ENCODE measurements around the gene POLR1H.

POLR1H gene

GRCh38 chr6:30073489-30074235 lies 12.6 kb downstream of the POLR1H start:
- no peak overlapping the region for H2BK120ac ChIP-seq (ENCODE audit: low read depth, low read length)
- no peak overlapping the region for H3K4me3 ChIP-seq (ENCODE audit: low read length in 2 of 2)
- H3K4me1 ChIP-seq (ENCODE audit: control insufficient read depth in 2 of 2, insufficient read depth in 1 of 2, low read depth in 1 of 2, low read length in 2 of 2): peaks cover 9 to 15% of the 10 kb centered on the region in 2 donors
- no peak overlapping the region for H2BK15ac ChIP-seq (ENCODE audit: low read length)
- peak overlapping the region; percentile 92 for H3K4me2 ChIP-seq (ENCODE audit: insufficient read depth, low read length, poor library complexity, severe bottlenecking)
- no peak for DNase-seq (ENCODE audit: low spot score)
- no peak overlapping the region for H3K14ac ChIP-seq (ENCODE audit: low read length)
- H2BK12ac ChIP-seq (ENCODE audit: low read length): no peak overlapping the region
- H3K9me3 ChIP-seq (replicated peaks in 1 of 2; ENCODE audit: control insufficient read depth in 2 of 2, insufficient read depth in 1 of 2, low read depth in 1 of 2, low read length in 2 of 2): peaks cover 0 to 3% of the 10 kb centered on the region in 2 donors
- peaks cover 17 to 80% (median 66%) of the 10 kb centered on the region in 3 experiments for H3K27me3 ChIP-seq (ENCODE audit: control insufficient read depth in 3 of 3, insufficient read depth in 3 of 3, low read depth in 1 of 3, low read length in 3 of 3)
- no peaks in the 10 kb centered on the region for H3K79me1 ChIP-seq (ENCODE audit: low read depth, low read length)
- H3K18ac ChIP-seq (ENCODE audit: low read length): peak overlapping the region; percentile 24
- no peak overlapping the region for H3K9ac ChIP-seq (ENCODE audit: low read depth, low read length, poor library complexity)
- no CpG with 5 or more reads among the region's 7 CpGs for WGBS, 2 donors (ENCODE audit: extremely low coverage in 2 of 2, insufficient read length in 2 of 2, insufficient replicate concordance in 1 of 2)
- no peak overlapping the region for H2BK5ac ChIP-seq (ENCODE audit: low read length)
- no peak overlapping the region for H4K8ac ChIP-seq (ENCODE audit: low read depth, low read length)
- H3K27ac ChIP-seq (replicated peaks; ENCODE audit: low read length): no peak overlapping the region
- H3K23ac ChIP-seq (ENCODE audit: low read depth, low read length, poor library complexity): no peak overlapping the region
- H2AK5ac ChIP-seq (ENCODE audit: low read depth, low read length): no peak overlapping the region
- H3K4ac ChIP-seq (ENCODE audit: low read length): no peak overlapping the region
- H4K91ac ChIP-seq (ENCODE audit: low read depth, low read length, poor library complexity): no peak overlapping the region
- H3K36me3 ChIP-seq (replicated peaks in 1 of 2; ENCODE audit: control insufficient read depth in 2 of 2, insufficient read depth in 2 of 2, low read length in 2 of 2): peaks cover 2 to 15% of the 10 kb centered on the region in 2 donors
- peak overlapping the region; percentile 96 for H2AFZ ChIP-seq (ENCODE audit: low read length)

DNA sequence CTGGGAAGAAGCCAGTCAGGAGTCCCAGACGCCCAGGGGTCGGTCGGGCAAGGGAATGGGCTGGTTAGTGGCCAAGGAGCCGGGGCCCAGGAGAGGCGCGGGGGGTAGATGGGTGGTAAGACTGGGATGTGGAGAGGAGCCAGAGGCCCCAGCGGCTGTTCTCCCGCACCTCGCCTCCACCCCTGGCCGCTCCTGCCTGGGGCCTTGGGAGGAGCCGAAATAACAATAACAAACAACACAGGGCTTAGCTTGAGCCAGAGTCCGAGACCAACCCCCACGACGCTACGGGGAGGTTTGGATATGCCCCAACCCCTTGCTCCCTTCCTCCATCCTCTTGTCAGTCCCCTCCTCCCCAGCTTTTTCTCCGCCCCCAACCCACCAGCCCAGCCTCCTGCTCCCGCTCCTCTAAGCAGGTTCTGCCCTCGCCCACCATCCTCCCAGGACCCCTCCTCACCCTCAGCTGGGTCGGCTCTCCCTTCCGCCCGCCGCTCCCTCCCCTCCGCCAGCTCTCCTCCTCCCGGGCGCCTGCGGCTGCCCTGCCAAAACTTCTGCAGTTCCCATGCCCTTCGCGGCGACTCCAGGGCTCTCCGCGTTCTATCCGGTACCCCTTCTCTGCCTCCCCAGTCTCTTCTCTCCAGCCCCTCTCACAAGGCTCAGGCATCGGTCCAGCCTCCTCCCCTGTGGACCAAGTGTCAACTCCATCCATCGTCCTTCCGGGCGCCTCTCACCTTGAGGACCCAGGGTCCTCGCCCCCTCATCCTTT lies 13.4 kb downstream of the POLR1H start:
- H3K79me1 ChIP-seq (ENCODE audit: low read depth, low read length): no peaks in the 10 kb centered on the region
- H3K18ac ChIP-seq (ENCODE audit: low read length): peak overlapping the region; percentile 61
- no peak overlapping the region for H2BK5ac ChIP-seq (ENCODE audit: low read length)
- H2BK12ac ChIP-seq (ENCODE audit: low read length): no peak overlapping the region
- H4K8ac ChIP-seq (ENCODE audit: low read depth, low read length): no peak overlapping the region
- no peak overlapping the region for H4K91ac ChIP-seq (ENCODE audit: low read depth, low read length, poor library complexity)
- H3K23ac ChIP-seq (ENCODE audit: low read depth, low read length, poor library complexity): no peak overlapping the region
- H2BK120ac ChIP-seq (ENCODE audit: low read depth, low read length): no peak overlapping the region
- no peak for DNase-seq (ENCODE audit: low spot score)
- no peak overlapping the region for H3K4ac ChIP-seq (ENCODE audit: low read length)
- H3K4me1 ChIP-seq (ENCODE audit: control insufficient read depth in 2 of 2, insufficient read depth in 1 of 2, low read depth in 1 of 2, low read length in 2 of 2): peaks cover 9 to 15% of the 10 kb centered on the region in 2 donors
- peaks cover 2 to 8% of the 10 kb centered on the region in 2 donors for H3K36me3 ChIP-seq (replicated peaks in 1 of 2; ENCODE audit: control insufficient read depth in 2 of 2, insufficient read depth in 2 of 2, low read length in 2 of 2)
- peak overlapping the region; percentile 14 for H3K14ac ChIP-seq (ENCODE audit: low read length)
- no CpG with 5 or more reads among the region's 37 CpGs for WGBS, 2 donors (ENCODE audit: extremely low coverage in 2 of 2, insufficient read length in 2 of 2, insufficient replicate concordance in 1 of 2)
- H3K4me2 ChIP-seq (ENCODE audit: insufficient read depth, low read length, poor library complexity, severe bottlenecking): peak overlapping the region; percentile 92
- peaks cover 0 to 3% of the 10 kb centered on the region in 2 donors for H3K9me3 ChIP-seq (replicated peaks in 1 of 2; ENCODE audit: control insufficient read depth in 2 of 2, insufficient read depth in 1 of 2, low read depth in 1 of 2, low read length in 2 of 2)
- no peak overlapping the region for H2BK15ac ChIP-seq (ENCODE audit: low read length)
- H3K9ac ChIP-seq (ENCODE audit: low read depth, low read length, poor library complexity): peak overlapping the region; percentile 86
- H2AFZ ChIP-seq (ENCODE audit: low read length): peak overlapping the region; percentile 96
- peak overlapping the region; percentile 12 for H2AK5ac ChIP-seq (ENCODE audit: low read depth, low read length)
- H3K27me3 ChIP-seq (ENCODE audit: control insufficient read depth in 3 of 3, insufficient read depth in 3 of 3, low read depth in 1 of 3, low read length in 3 of 3): peaks cover 17 to 80% (median 72%) of the 10 kb centered on the region in 3 experiments
- H3K4me3 ChIP-seq (ENCODE audit: low read length in 2 of 2): peak overlapping the region; percentile 34 to 76
- H3K27ac ChIP-seq (replicated peaks; ENCODE audit: low read length): no peak overlapping the region

DNA sequence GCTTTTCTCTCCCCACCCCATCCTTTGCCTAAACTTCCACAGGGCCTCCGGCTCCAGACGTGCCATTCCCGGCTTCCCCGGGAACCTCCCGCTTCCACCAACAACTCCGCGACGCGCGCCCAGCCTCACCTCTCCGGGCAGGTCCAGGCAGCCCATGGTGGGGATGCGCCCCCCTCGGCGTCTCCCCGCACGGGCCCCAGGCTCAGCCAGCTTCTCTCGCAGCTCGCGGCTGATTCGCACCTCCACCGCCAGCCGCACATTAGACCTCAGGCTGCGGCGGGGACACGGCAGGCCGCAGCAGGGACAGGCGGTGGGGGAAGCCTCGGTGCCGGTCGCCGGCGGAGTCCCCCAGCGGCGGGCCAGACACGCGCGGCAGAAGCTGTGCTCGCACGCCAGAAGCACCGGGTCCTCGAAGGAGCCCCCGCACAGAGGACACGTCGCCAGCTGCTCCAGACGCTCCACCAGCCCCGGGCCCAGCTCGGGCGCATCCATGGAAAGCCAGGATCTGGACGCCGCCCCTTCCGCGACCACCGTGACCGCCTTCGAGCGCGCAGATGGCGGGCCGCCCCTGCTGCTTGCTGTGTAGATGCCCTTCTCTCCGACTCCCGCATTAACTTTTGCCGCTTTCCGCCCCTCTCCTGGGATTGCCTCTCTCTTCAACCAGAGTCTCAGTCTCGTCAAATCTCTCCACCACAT lies 14.2 kb downstream of the POLR1H start, which contains the start of gene RNF39:
Gene RNF39 (minus strand): TSS at position 676 of the 696 bp plus-strand sequence. CDS start 184 bp downstream, at position 492.
- peak within 1 kb of the TSS; percentile 86 for H3K9ac ChIP-seq (ENCODE audit: low read depth, low read length, poor library complexity)
- H3K79me1 ChIP-seq (ENCODE audit: low read depth, low read length): no peaks in the 10 kb centered on the region
- no CpG with 5 or more reads among the region's 64 CpGs for WGBS, 2 donors (ENCODE audit: extremely low coverage in 2 of 2, insufficient read length in 2 of 2, insufficient replicate concordance in 1 of 2)
- no peak within 1 kb of the TSS for H3K23ac ChIP-seq (ENCODE audit: low read depth, low read length, poor library complexity)
- peak within 1 kb of the TSS; percentile 92 for H3K4me2 ChIP-seq (ENCODE audit: insufficient read depth, low read length, poor library complexity, severe bottlenecking)
- no peak within 1 kb of the TSS for H3K14ac ChIP-seq (ENCODE audit: low read length)
- peak within 1 kb of the TSS; percentile 34 to 76 for H3K4me3 ChIP-seq (ENCODE audit: low read length in 2 of 2)
- no peak within 1 kb of the TSS for H2BK120ac ChIP-seq (ENCODE audit: low read depth, low read length)
- peak within 1 kb of the TSS; percentile 84 for H4K8ac ChIP-seq (ENCODE audit: low read depth, low read length)
- DNase-seq (ENCODE audit: low spot score): no peak
- H2BK5ac ChIP-seq (ENCODE audit: low read length): no peak within 1 kb of the TSS
- no peak within 1 kb of the TSS for H4K91ac ChIP-seq (ENCODE audit: low read depth, low read length, poor library complexity)
- peaks cover 0 to 3% of the 10 kb centered on the region in 2 donors for H3K9me3 ChIP-seq (replicated peaks in 1 of 2; ENCODE audit: control insufficient read depth in 2 of 2, insufficient read depth in 1 of 2, low read depth in 1 of 2, low read length in 2 of 2)
- H2BK15ac ChIP-seq (ENCODE audit: low read length): peak within 1 kb of the TSS; percentile 10
- H3K27ac ChIP-seq (replicated peaks; ENCODE audit: low read length): no peak within 1 kb of the TSS
- peak within 1 kb of the TSS; percentile 12 for H2AK5ac ChIP-seq (ENCODE audit: low read depth, low read length)
- H2AFZ ChIP-seq (ENCODE audit: low read length): peak within 1 kb of the TSS; percentile 96
- peaks cover 17 to 80% (median 77%) of the 10 kb centered on the region in 3 experiments for H3K27me3 ChIP-seq (ENCODE audit: control insufficient read depth in 3 of 3, insufficient read depth in 3 of 3, low read depth in 1 of 3, low read length in 3 of 3)
- H2BK12ac ChIP-seq (ENCODE audit: low read length): no peak within 1 kb of the TSS
- H3K18ac ChIP-seq (ENCODE audit: low read length): peak within 1 kb of the TSS; percentile 61
- H3K36me3 ChIP-seq (replicated peaks in 1 of 2; ENCODE audit: control insufficient read depth in 2 of 2, insufficient read depth in 2 of 2, low read length in 2 of 2): peaks cover 1 to 2% of the 10 kb centered on the region in 2 donors
- no peak within 1 kb of the TSS for H3K4ac ChIP-seq (ENCODE audit: low read length)
- H3K4me1 ChIP-seq (ENCODE audit: control insufficient read depth in 2 of 2, insufficient read depth in 1 of 2, low read depth in 1 of 2, low read length in 2 of 2): peaks cover 9 to 15% of the 10 kb centered on the region in 2 donors

All from neuronal stem cell (in vitro differentiated cells).